NCI-H2196 (cell line): ENCODE data around the gene DPY19L1.
"Not testable (repeated sequence)": the region's sequence is repeated elsewhere in the genome, so short reads cannot be mapped to it uniquely, and the experiment has no call there.

Experiments
- DNase-seq: peaks from one replicate; lab custom pipeline; 2025; ENCODE audit not compliant: unreplicated experiment; lab: John Stamatoyannopoulos, UW

Gene DPY19L1

DNA sequence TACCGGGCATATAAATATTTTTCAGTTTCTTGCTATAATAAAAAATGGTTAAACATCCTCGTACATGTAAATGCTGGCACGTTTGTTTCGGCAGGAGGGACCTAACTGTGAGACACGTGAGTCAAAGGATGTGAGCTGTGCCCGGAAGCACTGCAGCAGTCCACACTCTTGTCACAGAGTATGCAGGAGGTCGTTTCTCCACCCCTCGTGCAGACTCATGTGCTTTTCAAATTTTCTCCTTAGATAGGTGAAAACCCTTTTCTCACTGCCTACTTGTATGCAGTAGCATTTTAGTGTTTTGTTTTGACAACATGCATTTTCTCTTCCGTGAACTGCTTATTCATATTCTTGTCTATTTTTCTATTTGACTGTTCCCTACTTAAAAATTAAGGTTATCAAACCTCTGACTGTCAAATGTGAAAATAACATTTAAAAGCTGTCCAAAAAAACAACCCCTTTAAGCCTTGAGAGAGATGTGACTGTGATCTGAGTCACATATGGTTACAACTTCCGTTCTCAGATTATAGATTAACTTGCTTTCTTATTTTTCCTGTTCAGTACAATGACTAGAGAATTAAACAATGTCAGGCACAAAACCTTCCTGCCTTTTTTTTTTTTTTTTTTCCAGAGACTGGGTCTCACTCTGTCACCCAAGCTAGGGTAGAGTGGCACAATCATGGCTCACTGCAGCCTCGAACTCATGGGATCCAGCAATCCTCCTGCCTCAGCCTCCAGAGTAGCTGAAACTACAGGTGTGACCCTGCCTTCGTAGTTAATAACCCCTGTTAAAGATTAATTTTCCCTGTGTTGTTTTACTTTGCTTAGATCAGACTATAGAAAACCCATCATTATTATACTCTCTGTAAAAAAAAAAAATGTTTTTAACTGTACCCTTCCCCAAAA, 45.1 kb downstream of the DPY19L1 start:
- DNase-seq = no peak

DNA sequence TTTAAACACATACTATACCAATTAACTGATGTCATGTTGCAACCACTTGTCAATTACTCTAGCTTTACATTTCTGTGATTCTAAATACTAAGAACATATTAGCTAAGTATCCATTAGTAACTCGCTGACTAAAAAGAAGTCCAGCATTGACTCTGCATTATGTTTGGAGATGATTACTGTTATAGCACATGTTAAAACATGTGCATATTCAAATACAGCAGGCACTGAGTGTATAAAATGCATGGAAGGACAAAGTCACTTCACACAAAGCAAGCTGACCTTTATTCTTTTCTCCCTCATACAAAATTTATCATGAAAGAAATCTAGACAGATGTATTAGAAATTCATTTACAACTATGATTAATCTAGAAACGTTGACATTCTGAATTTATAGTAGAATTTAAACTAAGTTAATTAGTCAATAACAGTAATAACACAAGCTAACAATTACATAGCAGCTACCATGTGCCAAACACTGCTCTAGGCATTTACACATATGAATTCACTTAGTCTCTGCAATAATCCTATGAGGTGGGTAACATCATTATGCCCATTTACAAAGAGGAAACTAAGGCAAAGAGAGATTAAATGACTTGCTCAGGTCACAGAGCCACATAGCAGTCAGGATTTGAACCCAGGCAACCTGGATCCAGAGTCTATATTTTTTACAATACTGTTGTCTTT, 48.7 kb downstream of the DPY19L1 start:
- not testable (repeated sequence) for DNase-seq

DNA sequence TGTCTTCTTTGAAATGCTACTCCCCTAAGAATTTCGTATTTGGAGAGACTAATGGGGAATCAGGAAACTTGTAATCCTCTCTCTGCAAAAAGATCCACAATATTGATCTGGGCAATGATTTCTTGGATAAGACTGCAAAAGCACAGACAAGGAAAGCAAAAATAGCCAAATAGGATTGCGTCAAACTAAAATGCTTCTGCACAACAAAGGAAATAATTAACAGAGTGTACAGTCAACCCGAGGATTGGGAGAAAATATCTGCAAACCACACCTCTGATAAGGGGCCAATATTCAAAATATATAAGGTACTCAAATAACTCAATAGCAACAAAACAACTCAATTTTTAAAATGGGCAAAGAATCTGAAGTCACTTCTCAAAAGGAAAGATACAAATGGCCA, 52.1 kb downstream of the DPY19L1 start:
- not testable (repeated sequence) for DNase-seq

DNA sequence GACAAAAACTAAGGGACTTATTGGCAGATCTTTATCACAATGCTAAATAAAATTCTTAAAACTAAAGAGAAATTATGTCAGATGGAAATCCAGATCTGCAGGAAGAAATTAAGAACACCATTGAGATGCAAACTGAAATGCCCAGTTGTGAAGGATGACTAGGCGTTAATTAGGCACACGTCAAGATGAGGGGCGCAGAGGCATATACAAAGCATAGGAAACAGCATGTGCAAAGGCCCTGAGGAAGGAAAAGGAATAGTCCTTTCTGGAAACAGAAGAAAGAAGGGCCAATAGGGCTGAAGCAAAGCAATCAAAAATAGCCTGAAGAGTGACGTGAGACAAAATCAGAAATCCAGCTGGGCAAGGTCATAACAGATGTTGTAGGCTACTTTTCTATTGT, 53.1 kb downstream of the DPY19L1 start:
- DNase-seq = not testable (repeated sequence)

DNA sequence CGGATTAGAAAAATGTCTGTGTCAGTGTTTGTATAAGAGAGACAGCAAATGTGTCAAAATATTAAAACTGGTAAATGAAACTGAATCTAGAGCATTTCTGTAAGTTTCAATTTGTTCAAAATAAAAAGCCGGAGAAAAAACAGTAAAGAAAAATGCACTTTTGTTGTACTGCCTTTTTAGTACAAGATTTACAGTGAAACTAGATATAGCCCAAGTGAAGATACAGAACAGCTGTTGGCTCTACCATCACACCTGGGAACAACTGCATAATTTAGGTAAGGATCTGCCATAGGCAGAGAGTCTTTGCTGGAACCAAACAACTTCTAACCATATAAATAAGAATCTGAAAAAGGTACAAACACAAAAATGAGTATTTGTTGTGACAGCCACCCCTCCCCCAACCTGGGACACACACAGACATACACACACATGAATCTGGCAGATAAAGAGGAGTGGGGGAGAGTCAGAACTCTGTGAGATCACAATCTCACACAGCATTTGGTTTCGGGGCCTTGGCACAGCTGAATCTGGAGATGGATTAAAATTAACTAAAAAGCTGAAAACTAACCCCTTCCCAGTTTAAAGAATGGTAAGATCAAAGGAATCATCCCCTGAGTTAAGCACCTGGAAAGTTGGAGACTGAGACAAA, 54.8 kb downstream of the DPY19L1 start:
- no peak for DNase-seq

DNA sequence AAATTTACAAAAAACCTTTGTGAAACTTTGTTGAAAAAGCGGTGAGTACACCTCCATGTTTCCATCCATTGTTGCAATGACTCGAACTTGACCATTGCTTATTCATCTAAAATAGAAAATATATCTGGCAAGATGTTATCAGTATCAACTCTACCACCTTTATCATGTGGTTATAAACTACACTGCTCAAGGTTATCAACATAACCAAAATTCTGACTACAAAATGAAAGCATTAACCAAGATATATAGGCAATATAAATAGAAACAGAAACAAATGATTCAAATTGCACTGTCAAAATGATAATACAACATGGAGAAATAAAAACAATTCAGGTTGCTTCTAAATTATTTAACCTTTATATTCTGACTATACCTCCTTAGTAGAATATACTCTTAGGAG, 58.2 kb downstream of the DPY19L1 start:
- DNase-seq = not testable (repeated sequence)

DNA sequence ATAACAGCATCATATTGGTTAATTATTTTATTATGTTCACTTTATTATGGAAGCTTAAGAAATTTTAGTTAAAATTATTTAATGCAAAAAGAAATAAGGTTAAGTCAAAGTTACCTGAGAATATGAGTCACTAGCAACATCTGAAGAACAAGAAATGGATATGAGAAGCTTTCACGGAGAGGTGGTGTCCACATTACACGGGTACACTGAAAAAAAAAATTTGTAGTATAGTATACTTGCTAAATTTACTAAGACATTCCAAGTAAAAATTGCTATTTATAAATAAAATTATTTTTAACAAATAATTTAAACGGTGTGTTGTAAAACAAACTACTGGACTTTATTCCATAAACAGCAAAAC, 63.9 kb downstream of the DPY19L1 start:
- no peak for DNase-seq

DNA sequence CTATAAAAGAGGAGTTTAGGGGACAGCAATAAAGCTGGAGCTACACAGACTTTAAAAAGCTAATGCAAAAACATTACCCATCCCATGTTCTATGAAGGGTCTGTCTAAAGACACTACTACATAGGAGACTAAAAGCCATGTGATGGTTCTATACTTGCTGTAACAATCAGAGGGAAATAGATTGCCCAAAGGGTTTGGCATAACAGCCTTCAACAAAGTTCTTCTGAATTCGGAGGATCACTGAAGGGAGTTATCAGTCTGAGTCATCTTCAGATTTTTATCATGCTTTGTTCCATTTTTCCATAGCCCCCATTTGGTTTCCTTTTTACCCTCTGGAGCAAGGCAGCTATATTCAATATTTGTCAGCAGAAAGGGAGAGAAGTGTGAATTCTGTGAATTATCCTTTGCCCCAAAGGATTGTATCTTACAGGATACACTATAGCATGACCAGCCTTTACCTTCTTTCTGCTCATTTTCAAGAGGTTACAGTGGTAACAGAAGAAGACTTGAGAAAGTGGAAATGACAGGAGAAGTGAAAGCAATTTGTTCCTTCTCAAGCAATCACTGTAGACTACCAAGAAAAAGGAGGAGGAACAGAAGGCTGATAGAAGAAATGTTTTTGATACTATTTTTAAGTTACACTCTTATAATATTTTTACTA, 64.4 kb downstream of the DPY19L1 start:
- not testable (repeated sequence) for DNase-seq

DNA sequence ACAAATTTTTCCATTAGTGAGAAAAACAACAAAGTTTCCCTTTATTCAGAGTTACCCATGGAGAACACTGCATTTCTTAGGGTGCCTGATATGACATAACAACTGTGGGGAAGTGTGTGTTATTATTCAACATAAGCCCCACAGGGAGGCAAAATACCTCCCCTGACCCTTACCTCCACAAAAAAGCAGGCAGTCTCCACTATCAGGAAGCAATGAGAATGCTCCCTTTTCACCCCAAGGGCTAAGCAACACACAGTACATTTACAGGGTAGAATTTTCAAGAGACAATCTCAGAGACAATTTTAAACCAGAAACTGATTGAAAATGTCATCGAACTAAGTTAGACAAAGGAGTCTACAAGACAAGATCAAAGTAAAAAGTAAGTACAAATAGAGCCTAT, 69.5 kb downstream of the DPY19L1 start:
- not testable (repeated sequence) for DNase-seq

DNA sequence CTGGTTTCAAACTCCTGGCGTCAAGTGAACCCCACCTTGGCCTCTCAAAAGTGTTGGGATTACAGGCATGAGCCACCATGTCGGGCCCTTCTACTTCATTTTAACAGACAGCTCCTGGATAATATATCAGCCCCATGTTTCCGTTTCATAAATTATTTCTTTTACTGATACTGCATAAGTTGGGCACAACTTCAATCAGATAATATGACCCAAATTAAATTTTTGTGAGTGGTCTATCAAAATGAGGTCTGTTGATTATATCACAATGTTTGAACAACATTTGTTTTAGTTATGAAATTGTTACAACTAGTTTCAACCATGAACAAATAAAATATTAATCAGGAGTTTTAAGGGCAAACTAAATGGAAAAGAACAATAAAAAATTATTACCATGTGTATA, 70.8 kb downstream of the DPY19L1 start:
- DNase-seq = not testable (repeated sequence)

DNA sequence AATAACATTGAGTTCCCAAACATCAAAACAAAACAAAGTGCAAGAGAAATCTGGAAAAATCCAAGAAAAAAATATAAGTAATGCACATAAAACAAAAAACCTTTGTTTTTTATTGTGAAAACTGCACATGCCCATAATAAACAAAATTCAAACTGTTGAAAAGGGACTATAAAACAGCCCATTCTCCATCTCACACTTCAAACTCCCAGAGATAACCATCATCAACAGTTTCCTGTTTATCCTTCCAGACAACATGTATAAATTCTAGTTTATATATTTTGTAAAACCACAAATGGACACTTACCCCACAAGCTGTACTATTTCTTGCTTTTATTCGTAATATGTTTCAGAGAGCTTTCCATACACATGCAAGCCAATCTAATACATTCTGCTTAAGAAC, 79.3 kb downstream of the DPY19L1 start:
- no peak for DNase-seq

DNA sequence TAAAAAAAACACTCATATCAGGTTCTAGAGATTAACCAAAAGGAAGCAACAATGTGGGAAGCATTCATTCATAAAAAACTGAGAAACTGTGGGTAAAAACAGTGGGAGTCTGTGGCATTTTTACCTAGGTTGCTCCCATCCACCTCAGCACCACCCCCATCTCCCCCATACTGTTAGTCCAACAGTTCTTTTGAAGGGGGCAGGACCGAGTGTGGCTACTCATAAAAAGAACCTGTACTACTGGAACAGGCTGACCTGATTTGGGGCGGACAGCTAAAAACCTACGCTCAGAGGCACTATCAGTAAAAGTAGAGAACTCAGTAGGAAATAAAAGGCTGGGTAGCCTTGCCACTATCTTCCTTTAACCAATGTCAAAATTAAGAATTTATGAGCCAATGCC, 84.5 kb downstream of the DPY19L1 start:
- no peak for DNase-seq

DNA sequence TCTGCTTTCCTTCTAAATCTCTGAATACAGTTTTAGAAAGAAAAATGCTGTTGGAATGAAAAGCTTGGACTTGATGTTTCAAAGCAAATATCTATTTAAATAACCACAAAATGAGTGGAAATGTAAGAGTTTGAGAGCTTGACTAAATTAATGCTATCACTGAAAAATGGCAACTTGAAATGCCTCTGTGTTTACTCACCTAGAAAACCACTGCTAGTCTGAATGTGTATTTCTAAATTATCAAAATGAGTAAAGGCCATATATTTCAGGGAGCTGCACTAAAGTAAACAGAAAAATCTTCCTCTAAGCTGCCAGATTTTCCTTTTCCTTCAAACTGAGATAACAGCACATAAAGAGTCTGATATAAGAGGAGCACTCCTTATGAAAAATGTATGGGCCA, 87.9 kb downstream of the DPY19L1 start:
- no peak for DNase-seq

DNA sequence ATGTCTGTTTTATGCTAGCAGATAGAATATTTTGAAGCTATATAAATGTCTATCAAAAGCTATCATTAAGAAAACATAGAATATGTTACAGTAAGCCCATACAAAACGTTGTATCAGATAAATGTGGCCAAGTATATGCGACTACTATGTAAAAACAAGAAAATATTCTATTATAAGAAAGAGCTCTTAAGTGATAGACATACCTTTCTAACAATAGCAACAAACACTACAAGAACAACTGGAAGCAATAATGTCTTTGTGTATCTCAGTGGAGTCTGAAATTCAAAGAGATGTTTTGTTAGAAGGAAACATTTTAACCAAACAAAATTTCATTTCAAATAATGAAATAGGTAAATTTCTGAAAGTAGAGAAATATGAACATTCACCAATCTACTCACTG, 89.9 kb downstream of the DPY19L1 start:
- DNase-seq = not testable (repeated sequence)

DNA sequence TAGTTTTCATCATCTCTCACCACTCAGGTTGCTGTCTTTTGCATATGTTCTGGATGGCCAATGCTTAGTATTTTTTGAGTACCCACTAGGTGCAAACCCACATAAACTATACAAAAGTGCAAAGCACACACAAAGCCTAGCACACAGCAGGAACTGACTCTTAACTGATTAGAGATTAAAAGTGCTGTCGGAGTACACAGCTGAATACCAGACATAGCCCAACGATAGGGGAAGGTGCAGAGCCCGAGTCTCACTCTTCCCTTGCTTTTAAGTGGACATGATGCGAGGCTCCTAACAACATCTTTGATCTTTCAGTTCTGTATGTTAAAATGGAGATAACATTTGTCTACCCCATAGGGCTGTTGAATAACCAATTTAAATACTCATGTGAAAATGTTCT, 90.8 kb downstream of the DPY19L1 start:
- DNase-seq = no peak

DNA sequence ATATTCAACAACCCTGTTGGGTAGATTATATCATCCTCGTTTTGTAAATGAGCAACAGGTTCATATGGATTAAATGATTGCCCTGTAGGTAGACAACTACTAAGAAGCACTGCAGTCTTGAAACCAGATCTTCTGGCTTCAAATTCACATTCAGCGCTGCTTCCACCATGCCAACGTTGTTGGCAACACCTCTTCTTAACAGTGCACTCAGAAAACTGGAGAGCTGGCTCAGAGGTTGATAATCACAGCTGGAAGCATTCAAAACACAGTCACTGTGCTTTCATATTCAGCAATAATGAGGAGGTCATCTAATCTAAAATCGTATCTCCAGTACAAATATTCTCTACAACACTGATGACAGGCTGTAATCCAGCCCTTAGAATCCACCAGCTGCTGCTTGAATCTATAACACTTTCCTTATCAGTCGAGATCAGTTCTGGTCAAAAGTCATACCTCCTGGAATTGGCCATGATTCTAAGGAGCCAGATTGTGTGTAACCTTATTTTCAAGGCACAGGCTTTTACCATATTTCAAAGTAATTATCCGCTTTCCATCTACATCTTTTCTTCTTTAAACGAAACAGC, 91.3 kb downstream of the DPY19L1 start:
- not testable (repeated sequence) for DNase-seq

DNA sequence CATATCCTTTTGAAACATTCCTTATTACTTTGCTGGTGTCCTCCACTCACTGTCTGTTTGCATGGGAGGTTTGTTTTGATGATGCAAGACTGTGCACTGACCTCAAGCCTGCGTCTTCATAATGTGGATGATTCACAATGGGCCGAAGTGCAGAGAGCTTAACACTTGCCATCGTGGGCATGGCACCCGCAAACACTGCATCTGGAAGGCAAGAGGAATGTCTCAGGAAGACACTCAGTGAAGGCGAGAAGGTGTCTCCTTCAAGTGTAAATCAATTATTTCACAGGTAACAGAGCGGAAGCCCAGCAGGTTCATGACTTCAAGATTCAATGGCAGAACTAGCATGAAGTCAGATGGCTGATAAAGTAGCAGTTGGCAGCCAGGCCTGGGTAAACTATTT, 98.1 kb downstream of the DPY19L1 start:
- no peak for DNase-seq

DNA sequence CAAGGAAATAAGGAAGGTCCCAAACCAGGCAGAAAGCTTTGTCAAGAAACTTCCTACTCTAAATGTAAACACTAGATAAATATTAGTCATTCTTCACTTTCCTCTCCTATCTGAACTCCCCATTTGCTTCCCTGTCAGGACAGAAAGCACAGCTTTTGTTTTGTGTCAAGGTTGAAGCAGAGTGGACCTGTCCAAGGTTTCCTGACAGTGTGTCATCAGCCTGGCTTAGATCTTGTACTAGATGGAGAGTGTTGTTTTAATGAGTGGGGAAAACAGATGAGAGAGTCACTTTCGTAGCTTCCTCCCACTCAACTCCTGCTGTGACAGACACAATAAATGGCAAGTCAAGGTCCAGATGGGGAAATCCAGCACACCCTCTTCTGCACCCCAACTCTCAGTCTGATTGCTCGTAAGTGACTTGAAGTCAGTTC, 101.5 kb downstream of the DPY19L1 start:
- DNase-seq = not testable (repeated sequence)

DNA sequence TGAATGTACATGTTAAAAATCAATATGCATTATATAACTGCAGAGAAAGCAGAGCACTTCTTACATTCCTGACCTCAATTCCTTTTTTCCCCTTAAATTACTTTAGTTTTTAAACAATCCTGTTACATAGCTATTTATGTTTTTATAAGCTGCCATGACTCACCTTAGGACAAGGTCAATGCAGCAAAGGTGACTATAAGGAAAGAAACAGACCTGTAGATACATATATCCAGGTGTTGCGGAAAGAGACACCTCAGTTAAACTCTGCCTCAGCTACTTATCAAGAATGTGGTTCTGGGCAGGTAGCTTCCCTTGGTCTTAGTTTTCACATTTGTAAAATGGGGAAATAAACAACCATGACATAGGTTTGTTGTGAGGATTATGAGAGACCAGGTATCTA, 105.5 kb downstream of the DPY19L1 start:
- no peak for DNase-seq

DNA sequence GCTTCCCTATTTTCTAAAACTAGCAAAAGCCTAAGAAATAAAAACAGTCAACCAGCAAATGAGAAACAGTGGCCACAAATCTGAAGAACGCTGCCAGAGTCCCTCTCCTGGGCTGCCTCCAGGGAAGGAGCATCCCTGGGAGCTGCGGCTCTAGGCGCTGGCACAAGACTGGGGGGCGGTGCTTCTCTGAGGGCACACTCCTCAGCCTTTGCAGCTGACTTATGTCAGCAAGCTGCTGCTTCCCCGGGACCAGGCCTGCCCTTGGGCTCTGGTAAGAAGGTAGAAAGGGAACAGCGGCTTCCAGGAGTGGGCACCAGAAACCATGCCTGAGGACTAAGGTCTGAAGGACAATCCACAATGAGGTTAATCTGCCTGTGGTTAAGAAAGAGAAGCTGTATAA, 107.5 kb downstream of the DPY19L1 start:
- DNase-seq = not testable (repeated sequence)

DNA sequence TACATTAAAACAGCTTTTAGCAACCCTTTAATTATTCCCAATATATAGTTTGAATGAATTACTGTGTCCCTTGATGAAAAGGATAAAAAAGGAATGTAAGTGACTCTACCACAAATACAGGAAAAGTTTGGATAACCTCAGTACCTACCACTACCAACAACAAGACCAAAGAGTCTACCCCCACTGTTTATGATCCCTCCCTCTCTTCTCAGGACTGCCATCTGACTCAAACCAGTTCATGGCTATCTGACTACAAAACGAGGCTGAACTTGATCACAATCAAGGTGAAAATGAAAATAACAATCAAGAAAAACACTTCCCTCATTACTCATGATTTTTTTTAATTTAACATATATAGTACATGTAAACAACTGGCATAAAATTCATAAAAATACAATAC, 108.7 kb downstream of the DPY19L1 start:
- no peak for DNase-seq
